ENCODE data around the gene CCNE1. TPM values are rescaled to one million over a fixed set of nuclear protein-coding genes. Genes with fewer than 3 reads are reported as not detected.

CCNE1 gene
- total RNA-seq, 1 donor from 2014 or later: 54.5 TPM

- peaks cover 3% of the 10 kb centered on the region for H3K9me3 Mint-ChIP-seq
- peak; percentile 89 for DNase-seq
- intact Hi-C loops (cut with micrococcal nuclease): loop anchor here (1.0 to 10.0 kb wide), 5 partner anchors 8 to 253 kb away; partner anchors contain the start of genes CCNE1 and URI1
- H3K36me3 Mint-ChIP-seq (ENCODE audit: low read depth): no peaks in the 10 kb centered on the region
- H3K4me3 Mint-ChIP-seq: peak overlapping the region; percentile 77
- peak overlapping the region; percentile 98 for H3K27ac Mint-ChIP-seq
- no peaks in the 10 kb centered on the region for H3K27me3 Mint-ChIP-seq
- H3K4me1 Mint-ChIP-seq: peaks cover 57% of the 10 kb centered on the region
Observed at GRCh38 chr19:29837448-29837981, 25.7 kb downstream of the CCNE1 start.

GRCh38 chr19:29837996-29838395 is 26.2 kb downstream of the CCNE1 start:
- H3K27ac Mint-ChIP-seq: peak overlapping the region; percentile 98
- H3K4me1 Mint-ChIP-seq: peaks cover 55% of the 10 kb centered on the region
- H3K4me3 Mint-ChIP-seq: peak overlapping the region; percentile 77
- no peak for DNase-seq
- peaks cover 3% of the 10 kb centered on the region for H3K9me3 Mint-ChIP-seq
- no peaks in the 10 kb centered on the region for H3K36me3 Mint-ChIP-seq (ENCODE audit: low read depth)
- intact Hi-C loops (cut with micrococcal nuclease): loop anchor here (1.0 to 10.0 kb wide), 5 partner anchors 7 to 253 kb away; partner anchors contain the start of genes CCNE1 and URI1
- H3K27me3 Mint-ChIP-seq: no peaks in the 10 kb centered on the region

GRCh38 chr19:29840066-29840950 is 28.5 kb downstream of the CCNE1 start:
- Mint-ChIP-seq H3K27ac (no peak overlapping the region), H3K36me3 (ENCODE audit: low read depth) (no peaks in the 10 kb centered on the region), H3K4me3 (no peak overlapping the region), H3K9me3 (peaks cover 3% of the 10 kb centered on the region), H3K27me3 (no peaks in the 10 kb centered on the region), H3K4me1 (peaks cover 42% of the 10 kb centered on the region)
- no peak for DNase-seq
- intact Hi-C loops (cut with micrococcal nuclease): loop anchor here (10.0 kb wide), 1 partner anchor 236 kb away; the partner anchor contains the start of gene POP4

GRCh38 chr19:29841209-29841558 is 29.4 kb downstream of the CCNE1 start:
- intact Hi-C loops (cut with micrococcal nuclease): loop anchor here (10.0 kb wide), 1 partner anchor 236 kb away; the partner anchor contains the start of gene POP4
- no peaks in the 10 kb centered on the region for H3K36me3 Mint-ChIP-seq (ENCODE audit: low read depth)
- no peak overlapping the region for H3K4me3 Mint-ChIP-seq
- no peak for DNase-seq
- H3K9me3 Mint-ChIP-seq: no peaks in the 10 kb centered on the region
- peaks cover 44% of the 10 kb centered on the region for H3K4me1 Mint-ChIP-seq
- H3K27ac Mint-ChIP-seq: no peak overlapping the region
- no peaks in the 10 kb centered on the region for H3K27me3 Mint-ChIP-seq

GRCh38 chr19:29841559-29842367 is 30.0 kb downstream of the CCNE1 start:
- no peak overlapping the region for H3K4me3 Mint-ChIP-seq
- peaks cover 38% of the 10 kb centered on the region for H3K4me1 Mint-ChIP-seq
- H3K36me3 Mint-ChIP-seq (ENCODE audit: low read depth): no peaks in the 10 kb centered on the region
- H3K9me3 Mint-ChIP-seq: no peaks in the 10 kb centered on the region
- no peak for DNase-seq
- intact Hi-C loops (cut with micrococcal nuclease): loop anchor here (10.0 kb wide), 1 partner anchor 237 kb away; the partner anchor contains the start of gene POP4
- H3K27me3 Mint-ChIP-seq: no peaks in the 10 kb centered on the region
- no peak overlapping the region for H3K27ac Mint-ChIP-seq

- intact Hi-C loops (cut with micrococcal nuclease): loop anchor here (10.0 kb wide), 1 partner anchor 238 kb away; the partner anchor contains the start of gene POP4
- Mint-ChIP-seq H3K4me1 (peaks cover 30% of the 10 kb centered on the region), H3K9me3 (no peaks in the 10 kb centered on the region), H3K27me3 (no peaks in the 10 kb centered on the region), H3K27ac (no peak overlapping the region), H3K4me3 (peak overlapping the region; percentile 81), H3K36me3 (ENCODE audit: low read depth) (no peaks in the 10 kb centered on the region)
- DNase-seq: no peak
Observed at GRCh38 chr19:29842471-29843179, 30.8 kb downstream of the CCNE1 start.

GRCh38 chr19:29843180-29844051 is 31.6 kb downstream of the CCNE1 start:
- peaks cover 26% of the 10 kb centered on the region for H3K4me1 Mint-ChIP-seq
- H3K27ac Mint-ChIP-seq: peak overlapping the region; percentile 51
- H3K4me3 Mint-ChIP-seq: peak overlapping the region; percentile 81
- no peaks in the 10 kb centered on the region for H3K36me3 Mint-ChIP-seq (ENCODE audit: low read depth)
- H3K9me3 Mint-ChIP-seq: no peaks in the 10 kb centered on the region
- intact Hi-C loops (cut with micrococcal nuclease): loop anchor here (2.0 to 10.0 kb wide), 3 partner anchors 97 to 239 kb away; partner anchors contain the start of genes C19orf12 and POP4
- no peaks in the 10 kb centered on the region for H3K27me3 Mint-ChIP-seq
- peak; percentile 78 for DNase-seq

- no peaks in the 10 kb centered on the region for H3K9me3 Mint-ChIP-seq
- H3K36me3 Mint-ChIP-seq (ENCODE audit: low read depth): no peaks in the 10 kb centered on the region
- peak overlapping the region; percentile 87 for H3K4me3 Mint-ChIP-seq
- intact Hi-C loops (cut with micrococcal nuclease): loop anchor here (1.0 to 10.0 kb wide), 5 partner anchors 8 to 240 kb away; partner anchors contain the start of genes C19orf12, CCNE1 and POP4
- peak overlapping the region; percentile 86 for H3K27ac Mint-ChIP-seq
- H3K27me3 Mint-ChIP-seq: no peaks in the 10 kb centered on the region
- peaks cover 26% of the 10 kb centered on the region for H3K4me1 Mint-ChIP-seq
- peak; percentile 98 for DNase-seq
Observed at GRCh38 chr19:29844891-29845573, 33.2 kb downstream of the CCNE1 start.

GRCh38 chr19:29845574-29846176 is 33.9 kb downstream of the CCNE1 start:
- intact Hi-C loops (cut with micrococcal nuclease): loop anchor here (1.0 to 10.0 kb wide), 5 partner anchors 8 to 241 kb away; partner anchors contain the start of genes C19orf12, CCNE1 and POP4
- peak; percentile 79 for DNase-seq
- Mint-ChIP-seq H3K4me1 (peaks cover 22% of the 10 kb centered on the region), H3K27ac (peak overlapping the region; percentile 86), H3K36me3 (ENCODE audit: low read depth) (no peaks in the 10 kb centered on the region), H3K9me3 (no peaks in the 10 kb centered on the region), H3K4me3 (peak overlapping the region; percentile 87), H3K27me3 (no peaks in the 10 kb centered on the region)

GRCh38 chr19:29849208-29849607 is 37.4 kb downstream of the CCNE1 start:
- Mint-ChIP-seq H3K27me3 (no peaks in the 10 kb centered on the region), H3K36me3 (ENCODE audit: low read depth) (no peaks in the 10 kb centered on the region), H3K4me3 (no peak overlapping the region), H3K27ac (no peak overlapping the region), H3K4me1 (peaks cover 21% of the 10 kb centered on the region), H3K9me3 (no peaks in the 10 kb centered on the region)
- intact Hi-C loops (cut with micrococcal nuclease): loop anchor here (10.0 kb wide), 1 partner anchor 244 kb away; the partner anchor contains the start of gene POP4
- no peak for DNase-seq

- H3K9me3 Mint-ChIP-seq: no peaks in the 10 kb centered on the region
- peaks cover 20% of the 10 kb centered on the region for H3K4me1 Mint-ChIP-seq
- H3K27me3 Mint-ChIP-seq: no peaks in the 10 kb centered on the region
- H3K27ac Mint-ChIP-seq: no peak overlapping the region
- no peaks in the 10 kb centered on the region for H3K36me3 Mint-ChIP-seq (ENCODE audit: low read depth)
- no peak for DNase-seq
- intact Hi-C loops (cut with micrococcal nuclease): no loop called here
- no peak overlapping the region for H3K4me3 Mint-ChIP-seq
Observed at GRCh38 chr19:29850482-29850881, 38.7 kb downstream of the CCNE1 start.
